Nephron (organoid): ENCODE measurements around the gene GNAS.

ENCODE experiments used
- H3K27ac Mint-ChIP-seq, 3 experiments: 2 replicates each; pipeline ENCODE4 v1.8.0; 2020; ENCODE audit warnings: mixed read lengths in 3 of 3, mild to moderate bottlenecking in 2 of 3, moderate library complexity in 1 of 3
- H3K27me3 Mint-ChIP-seq: 2 replicates; pipeline ENCODE4 v1.8.0; 2021; ENCODE audit warnings: low read depth, mild to moderate bottlenecking, moderate library complexity, mixed read lengths
- H3K36me3 Mint-ChIP-seq: 2 replicates; pipeline ENCODE4 v1.8.0; 2020; ENCODE audit warnings: low read depth, mixed read lengths
- H3K4me1 Mint-ChIP-seq: 2 replicates; pipeline ENCODE4 v1.8.0; 2020; ENCODE audit warnings: mixed read lengths
- H3K4me3 Mint-ChIP-seq, 3 experiments: 2 replicates each; pipeline ENCODE4 v1.8.0; 2020; ENCODE audit warnings: mild to moderate bottlenecking in 3 of 3, mixed read lengths in 3 of 3, moderate library complexity in 2 of 3
- H3K9me3 Mint-ChIP-seq: 2 replicates; pipeline ENCODE4 v1.8.0; 2020; ENCODE audit warnings: mixed read lengths
- TF ChIP-seq, protein P1 (sequence below), 3 experiments: fragments of 200-600 bp; sonication (generic); IDR thresholded peaks; one replicate each; pipeline ENCODE4 v1.5.0; 2021; ENCODE audit warnings: antibody characterized with exemption in 3 of 3; ENCODE audit not compliant: unreplicated experiment in 3 of 3

Gene GNAS

GRCh38 chr20:58855506-58856389 is 3.2 kb downstream of the GNAS start:
- Mint-ChIP-seq H3K27me3 (peaks cover 87% of the 10 kb centered on the region), H3K4me1 (peaks cover 25% of the 10 kb centered on the region), H3K9me3 (peaks cover 7% of the 10 kb centered on the region), H3K36me3 (peaks cover 6% of the 10 kb centered on the region), H3K27ac (no peak overlapping the region), H3K4me3 (peak overlapping the region; percentile 70 to 91 (median 84))
- TF ChIP-seq, protein P1, sequence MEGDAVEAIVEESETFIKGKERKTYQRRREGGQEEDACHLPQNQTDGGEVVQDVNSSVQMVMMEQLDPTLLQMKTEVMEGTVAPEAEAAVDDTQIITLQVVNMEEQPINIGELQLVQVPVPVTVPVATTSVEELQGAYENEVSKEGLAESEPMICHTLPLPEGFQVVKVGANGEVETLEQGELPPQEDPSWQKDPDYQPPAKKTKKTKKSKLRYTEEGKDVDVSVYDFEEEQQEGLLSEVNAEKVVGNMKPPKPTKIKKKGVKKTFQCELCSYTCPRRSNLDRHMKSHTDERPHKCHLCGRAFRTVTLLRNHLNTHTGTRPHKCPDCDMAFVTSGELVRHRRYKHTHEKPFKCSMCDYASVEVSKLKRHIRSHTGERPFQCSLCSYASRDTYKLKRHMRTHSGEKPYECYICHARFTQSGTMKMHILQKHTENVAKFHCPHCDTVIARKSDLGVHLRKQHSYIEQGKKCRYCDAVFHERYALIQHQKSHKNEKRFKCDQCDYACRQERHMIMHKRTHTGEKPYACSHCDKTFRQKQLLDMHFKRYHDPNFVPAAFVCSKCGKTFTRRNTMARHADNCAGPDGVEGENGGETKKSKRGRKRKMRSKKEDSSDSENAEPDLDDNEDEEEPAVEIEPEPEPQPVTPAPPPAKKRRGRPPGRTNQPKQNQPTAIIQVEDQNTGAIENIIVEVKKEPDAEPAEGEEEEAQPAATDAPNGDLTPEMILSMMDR (IDR thresholded peaks at IDR 0.05; ENCODE audit: unreplicated experiment in 3 of 3) = no peak

DNA sequence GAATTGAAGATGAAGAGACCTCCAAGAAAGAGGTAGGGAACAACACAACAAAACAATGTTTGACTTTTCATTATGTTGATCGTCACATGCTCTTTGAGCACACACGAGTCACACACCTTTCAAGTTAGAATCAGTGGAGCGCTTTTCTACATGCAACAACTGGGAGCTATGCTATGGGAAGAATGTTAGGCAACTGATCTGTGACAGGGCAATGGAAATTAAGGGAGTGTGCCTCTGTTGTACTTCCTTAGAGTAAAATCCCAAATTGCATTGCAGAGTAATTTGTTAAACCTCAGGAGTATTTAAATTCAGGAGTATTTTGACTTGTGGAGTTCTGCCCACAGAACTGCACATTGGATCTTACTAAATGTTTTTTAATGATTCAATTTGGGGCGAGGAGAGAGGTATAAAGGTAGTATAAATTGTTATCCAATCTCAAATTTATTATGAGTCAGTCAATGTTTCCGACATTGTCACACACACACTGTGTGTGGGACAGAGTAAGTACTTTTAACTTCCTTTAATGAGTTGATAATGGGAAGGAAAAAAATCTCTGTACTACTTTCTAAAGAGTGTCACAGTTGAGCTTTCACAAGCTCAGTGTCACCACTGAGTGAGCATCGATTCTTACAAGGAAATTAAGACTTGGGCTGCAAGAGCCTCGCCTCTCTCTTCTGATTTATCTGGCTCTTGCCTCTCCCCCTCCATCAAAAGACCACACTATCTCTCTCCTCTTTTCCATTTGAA is 10.7 kb downstream of the GNAS start:
- Mint-ChIP-seq H3K27me3 (peaks cover 32% of the 10 kb centered on the region), H3K9me3 (no peaks in the 10 kb centered on the region), H3K4me1 (peaks cover 13% of the 10 kb centered on the region), H3K4me3 (no peak overlapping the region), H3K27ac (no peak overlapping the region), H3K36me3 (no peaks in the 10 kb centered on the region)
- TF ChIP-seq, protein P1 (IDR thresholded peaks at IDR 0.05; ENCODE audit: unreplicated experiment in 3 of 3) = no peak

- H3K4me3 Mint-ChIP-seq = no peak overlapping the region
- H3K27me3 Mint-ChIP-seq = peaks cover 26% of the 10 kb centered on the region
- no peak overlapping the region for H3K27ac Mint-ChIP-seq
- H3K9me3 Mint-ChIP-seq = no peaks in the 10 kb centered on the region
- peaks cover 20% of the 10 kb centered on the region for H3K4me1 Mint-ChIP-seq
- no peaks in the 10 kb centered on the region for H3K36me3 Mint-ChIP-seq
- TF ChIP-seq, protein P1 (IDR thresholded peaks at IDR 0.05; ENCODE audit: unreplicated experiment in 3 of 3) = no peak
Observed at GRCh38 chr20:58864346-58864745, 11.8 kb downstream of the GNAS start.

DNA sequence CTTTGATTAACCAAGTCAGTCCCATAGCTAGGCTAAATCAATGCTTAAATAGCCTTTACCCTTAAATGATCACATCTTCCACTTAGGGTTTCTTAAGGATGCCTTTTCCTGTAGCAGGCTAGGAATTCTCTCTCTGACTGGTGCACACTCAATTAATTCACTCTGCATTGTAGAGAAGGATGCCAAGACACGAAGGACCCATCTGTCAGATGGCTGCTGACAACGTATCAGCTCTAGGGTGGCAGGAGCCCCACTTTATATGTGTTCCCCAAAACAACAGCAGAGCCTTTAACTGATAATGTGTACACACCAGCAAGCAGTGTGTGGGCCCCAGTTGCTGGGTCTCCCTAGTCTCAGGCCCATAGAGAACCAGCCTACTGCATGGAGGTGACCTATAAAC is 13.3 kb downstream of the GNAS start:
- TF ChIP-seq, protein P1 (IDR thresholded peaks at IDR 0.05; ENCODE audit: unreplicated experiment in 3 of 3) = no peak
- H3K4me3 Mint-ChIP-seq = no peak overlapping the region
- peaks cover 15% of the 10 kb centered on the region for H3K4me1 Mint-ChIP-seq
- no peak overlapping the region for H3K27ac Mint-ChIP-seq
- H3K36me3 Mint-ChIP-seq = no peaks in the 10 kb centered on the region
- no peaks in the 10 kb centered on the region for H3K9me3 Mint-ChIP-seq
- H3K27me3 Mint-ChIP-seq = peaks cover 15% of the 10 kb centered on the region

DNA sequence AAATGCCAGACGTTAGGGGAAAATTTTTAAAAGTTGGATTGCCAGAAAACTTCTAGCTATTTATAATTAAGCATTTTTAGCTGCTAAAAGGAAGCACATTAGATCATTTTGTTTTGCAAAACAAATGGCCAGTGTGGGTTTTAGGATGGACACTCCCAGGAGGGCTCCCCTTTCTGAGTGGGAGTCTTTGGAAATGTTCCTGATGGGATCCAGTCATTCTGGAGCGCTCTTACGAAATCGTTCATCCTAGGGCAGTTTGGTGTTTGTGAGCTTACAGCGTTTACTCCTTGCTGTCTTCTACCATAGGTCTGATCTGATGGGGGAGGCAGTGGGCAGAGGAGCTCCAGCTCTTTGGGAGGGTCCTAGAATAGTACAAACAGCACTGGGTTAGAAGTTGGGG is 14.7 kb downstream of the GNAS start:
- Mint-ChIP-seq H3K4me1 (peaks cover 15% of the 10 kb centered on the region), H3K9me3 (no peaks in the 10 kb centered on the region), H3K27me3 (peaks cover 8% of the 10 kb centered on the region), H3K36me3 (no peaks in the 10 kb centered on the region), H3K27ac (no peak overlapping the region), H3K4me3 (no peak overlapping the region)
- TF ChIP-seq, protein P1 (IDR thresholded peaks at IDR 0.05; ENCODE audit: unreplicated experiment in 3 of 3) = no peak
